Measurements from ENCODE around the gene COPZ2.
"Not testable (repeated sequence)": the region's sequence is repeated elsewhere in the genome, so short reads cannot be mapped to it uniquely, and the experiment has no call there.

COPZ2 gene

GRCh38 chr17:47989159-47989558 is 48.4 kb downstream of the COPZ2 start:
- no peak for DNase-seq (ENCODE audit: low read depth)
- no peak overlapping the region for H3K4me3 ChIP-seq (ENCODE audit: control insufficient read depth, low read depth, low read length)

GRCh38 chr17:47988445-47988844 is 49.2 kb downstream of the COPZ2 start:
- DNase-seq (ENCODE audit: low read depth) = not testable (repeated sequence)

More at GRCh38 chr17:47989159-47989558, 48.4 kb downstream of the COPZ2 start:
- no peak for TF ChIP-seq CTCF (conservative IDR thresholded peaks at IDR 0.05; ENCODE audit: control insufficient read depth, insufficient read depth, low read depth, low read length)

GRCh38 chr17:47987240-47987835 is 50.3 kb downstream of the COPZ2 start:
- no peak for DNase-seq (ENCODE audit: low read depth)
- no peak for TF ChIP-seq CTCF (conservative IDR thresholded peaks at IDR 0.05; ENCODE audit: control insufficient read depth, insufficient read depth, low read depth, low read length)
- no peak overlapping the region for H3K4me3 ChIP-seq (ENCODE audit: control insufficient read depth, low read depth, low read length)

More at GRCh38 chr17:47988445-47988844, 49.2 kb downstream of the COPZ2 start:
- H3K4me3 ChIP-seq (ENCODE audit: control insufficient read depth, low read depth, low read length) = not testable (repeated sequence)

- no peak for DNase-seq (ENCODE audit: low read depth)
- H3K4me3 ChIP-seq (ENCODE audit: control insufficient read depth, low read depth, low read length) = no peak overlapping the region
- TF ChIP-seq CTCF (conservative IDR thresholded peaks at IDR 0.05; ENCODE audit: control insufficient read depth, insufficient read depth, low read depth, low read length) = no peak
These were observed 51.1 kb downstream of the COPZ2 start for GRCh38 chr17:47986520-47986919.

- TF ChIP-seq CTCF (conservative IDR thresholded peaks at IDR 0.05; ENCODE audit: control insufficient read depth, insufficient read depth, low read depth, low read length) = no peak
- DNase-seq (ENCODE audit: low read depth) = no peak
- no peak overlapping the region for H3K4me3 ChIP-seq (ENCODE audit: control insufficient read depth, low read depth, low read length)
These were observed 53.9 kb downstream of the COPZ2 start for GRCh38 chr17:47983492-47984223.

GRCh38 chr17:47982645-47983390 is 54.8 kb downstream of the COPZ2 start:
- no peak overlapping the region for H3K4me3 ChIP-seq (ENCODE audit: control insufficient read depth, low read depth, low read length)
- TF ChIP-seq CTCF (conservative IDR thresholded peaks at IDR 0.05; ENCODE audit: control insufficient read depth, insufficient read depth, low read depth, low read length) = no peak
- DNase-seq (ENCODE audit: low read depth) = no peak

- H3K4me3 ChIP-seq (ENCODE audit: control insufficient read depth, low read depth, low read length) = no peak overlapping the region
- DNase-seq (ENCODE audit: low read depth) = no peak
- no peak for TF ChIP-seq CTCF (conservative IDR thresholded peaks at IDR 0.05; ENCODE audit: control insufficient read depth, insufficient read depth, low read depth, low read length)
These were observed 55.4 kb downstream of the COPZ2 start for GRCh38 chr17:47982091-47982617.
